ENCODE data around the gene PARP3. TPM values are rescaled to one million over a fixed set of nuclear protein-coding genes. Genes with fewer than 3 reads are reported as not detected.
"Not testable (repeated sequence)": the region's sequence is repeated elsewhere in the genome, so short reads cannot be mapped to it uniquely, and the experiment has no call there.

Gene PARP3
- total RNA-seq, 3 donors from 2014 or later: 6.6 to 9.4 (median 8.7) TPM

DNA sequence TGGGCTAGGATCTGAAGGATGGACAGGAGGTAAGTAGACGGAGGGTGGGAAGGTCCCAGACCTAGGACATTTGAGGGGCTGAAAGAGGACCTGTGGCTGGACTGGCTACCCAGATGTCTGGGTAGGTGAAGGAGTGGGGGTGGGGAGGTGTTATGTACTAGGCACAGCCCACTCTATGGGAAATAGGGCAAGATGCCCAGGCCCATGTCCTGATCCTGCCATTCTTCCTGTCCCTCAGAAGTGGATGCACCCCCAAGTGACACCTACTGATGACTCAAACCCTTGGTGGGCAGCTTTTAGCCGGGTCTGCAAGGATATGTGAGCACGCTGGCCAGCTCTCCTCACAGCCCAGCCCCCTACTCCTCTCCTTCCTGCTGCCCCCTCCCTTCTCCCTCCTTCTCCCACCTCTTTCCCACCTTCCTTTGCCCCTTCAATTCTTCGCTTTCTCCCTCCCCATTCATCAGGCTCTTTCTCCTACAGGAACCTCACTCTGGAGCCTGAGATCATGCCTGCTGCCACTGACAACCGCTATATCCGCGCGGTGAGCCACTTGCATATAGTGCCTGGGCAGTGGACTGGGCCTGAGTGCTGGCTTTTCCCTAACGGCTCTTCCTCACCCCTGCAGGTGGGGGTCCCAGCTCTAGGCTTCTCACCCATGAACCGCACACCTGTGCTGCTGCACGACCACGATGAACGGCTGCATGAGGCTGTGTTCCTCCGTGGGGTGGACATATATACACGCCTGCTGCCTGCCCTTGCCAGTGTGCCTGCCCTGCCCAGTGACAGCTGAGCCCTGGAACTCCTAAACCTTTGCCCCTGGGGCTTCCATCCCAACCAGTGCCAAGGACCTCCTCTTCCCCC is 46.4 kb downstream of the PARP3 start:
- H3K4me1 Mint-ChIP-seq (ENCODE audit: low read depth): peaks cover 21% of the 10 kb centered on the region
- H3K9me3 Mint-ChIP-seq: no peaks in the 10 kb centered on the region
- H3K36me3 Mint-ChIP-seq (ENCODE audit: insufficient read depth): peaks cover 15% of the 10 kb centered on the region
- no peak overlapping the region for H3K4me3 Mint-ChIP-seq
- DNase-seq: no peak
- no peak for ATAC-seq
- H3K27me3 Mint-ChIP-seq (ENCODE audit: low read depth): no peaks in the 10 kb centered on the region

DNA sequence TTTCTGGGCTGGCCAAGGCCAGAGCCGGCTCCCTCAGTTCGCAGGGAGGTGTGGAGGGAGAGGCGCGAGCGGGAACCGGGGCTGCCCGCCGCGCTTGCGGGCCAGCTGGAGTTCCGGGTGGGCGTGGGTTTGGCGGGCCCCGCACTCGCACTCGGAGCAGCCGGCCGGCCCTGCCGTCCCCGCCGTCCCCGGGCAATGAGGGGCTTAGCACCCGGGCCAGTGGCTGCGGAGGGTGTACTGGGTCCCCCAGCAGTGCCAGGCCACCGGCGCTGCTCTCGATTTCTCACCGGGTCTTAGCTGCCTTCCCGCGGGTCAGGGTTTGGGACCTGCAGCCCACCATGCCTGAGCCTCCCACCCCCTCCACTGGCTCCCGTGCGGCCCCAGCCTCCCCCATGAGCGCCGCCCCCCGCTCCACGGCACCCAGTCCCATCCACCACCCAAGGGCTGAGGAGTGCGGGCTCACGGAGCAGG is 48.4 kb downstream of the PARP3 start:
- not testable (repeated sequence) for DNase-seq; ATAC-seq; H3K27me3 Mint-ChIP-seq (ENCODE audit: low read depth); H3K9me3 Mint-ChIP-seq; H3K4me3 Mint-ChIP-seq
- Mint-ChIP-seq H3K36me3 (ENCODE audit: insufficient read depth) (peaks cover 35% of the 10 kb centered on the region), H3K4me1 (ENCODE audit: low read depth) (peaks cover 28% of the 10 kb centered on the region)

DNA sequence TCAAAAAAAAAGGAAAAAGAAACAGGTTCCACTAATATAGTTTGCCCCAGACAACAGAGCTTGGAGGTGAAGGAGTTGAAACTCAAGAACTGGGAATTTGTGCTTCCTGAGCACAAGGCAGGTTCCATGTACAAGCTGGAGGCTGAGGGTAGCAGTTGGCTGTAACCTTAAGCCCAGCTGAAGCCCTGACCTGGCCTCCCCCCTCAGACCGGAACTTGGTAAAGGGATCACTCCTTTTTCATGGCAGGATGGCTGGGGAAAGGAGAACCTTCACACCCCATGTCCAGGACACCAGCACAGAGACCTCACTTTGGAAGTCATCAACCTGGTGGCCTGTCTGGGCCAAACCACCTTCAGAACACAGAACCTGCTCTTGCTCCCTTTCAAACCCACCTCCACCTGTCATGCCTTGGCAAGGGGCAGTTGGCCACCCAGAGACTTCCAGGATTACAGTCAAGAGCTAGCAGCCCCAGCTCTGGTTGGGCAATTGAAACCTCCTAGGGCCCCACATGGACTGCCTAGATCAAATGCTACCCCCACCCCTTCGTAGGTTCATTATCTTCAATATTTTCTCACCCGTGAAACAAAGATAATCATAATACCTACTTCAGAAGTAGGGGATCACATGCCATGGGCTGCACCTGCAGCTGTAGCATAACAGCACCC is 50.0 kb downstream of the PARP3 start:
- DNase-seq (no peak), ATAC-seq (no peak)
- no peaks in the 10 kb centered on the region for H3K27me3 Mint-ChIP-seq (ENCODE audit: low read depth)
- peaks cover 30% of the 10 kb centered on the region for H3K4me1 Mint-ChIP-seq (ENCODE audit: low read depth)
- H3K4me3 Mint-ChIP-seq: peak overlapping the region; percentile 48
- no peaks in the 10 kb centered on the region for H3K9me3 Mint-ChIP-seq
- peaks cover 37% of the 10 kb centered on the region for H3K36me3 Mint-ChIP-seq (ENCODE audit: insufficient read depth)

DNA sequence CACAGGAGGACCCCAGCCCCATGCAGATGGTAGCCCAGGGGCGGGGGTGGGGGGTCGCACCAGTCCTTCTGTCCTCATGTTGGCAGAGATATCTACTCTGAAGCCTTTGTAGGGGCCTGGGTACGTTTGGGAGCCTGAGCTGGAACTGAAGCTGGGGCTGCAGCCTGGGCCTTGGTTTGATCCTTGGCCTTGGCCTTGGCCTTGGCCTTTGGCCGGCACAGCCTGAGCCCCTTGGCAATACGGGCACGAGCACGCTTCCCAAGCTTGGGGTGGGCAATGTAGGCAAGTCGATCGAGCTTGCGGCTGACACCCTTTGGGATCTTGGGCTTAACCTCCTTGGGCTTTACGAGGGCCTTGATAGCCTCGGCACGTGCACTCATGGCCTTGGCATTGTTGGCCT is 51.5 kb downstream of the PARP3 start:
- DNase-seq; H3K9me3 Mint-ChIP-seq; ATAC-seq; H3K27me3 Mint-ChIP-seq (ENCODE audit: low read depth): not testable (repeated sequence)
- Mint-ChIP-seq H3K4me1 (ENCODE audit: low read depth) (peaks cover 30% of the 10 kb centered on the region), H3K4me3 (peak overlapping the region; percentile 99), H3K36me3 (ENCODE audit: insufficient read depth) (peaks cover 37% of the 10 kb centered on the region)

DNA sequence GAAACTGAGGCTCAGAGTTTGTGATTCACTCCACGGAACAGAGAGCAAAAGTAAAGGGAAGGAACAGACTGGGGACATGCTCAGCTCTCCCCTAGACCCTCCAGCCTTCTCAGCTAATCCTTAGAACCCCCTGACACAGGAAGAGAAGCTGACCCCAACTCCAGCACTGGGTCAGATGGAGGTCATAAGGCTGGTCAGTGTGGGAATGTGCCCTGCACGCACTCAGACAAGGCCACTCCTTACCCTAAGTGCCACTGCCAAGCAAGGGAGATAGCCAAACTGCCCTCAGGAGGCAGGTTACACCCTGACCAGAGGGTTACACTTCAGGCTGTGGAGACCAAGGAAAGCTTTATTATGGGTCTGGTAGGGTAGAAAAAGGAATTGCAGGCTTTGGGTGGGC is 52.4 kb downstream of the PARP3 start:
- Mint-ChIP-seq H3K27me3 (ENCODE audit: low read depth) (no peaks in the 10 kb centered on the region), H3K36me3 (ENCODE audit: insufficient read depth) (peaks cover 37% of the 10 kb centered on the region), H3K9me3 (no peaks in the 10 kb centered on the region), H3K4me3 (peak overlapping the region; percentile 99), H3K4me1 (ENCODE audit: low read depth) (peaks cover 30% of the 10 kb centered on the region)
- no peak for ATAC-seq
- no peak for DNase-seq

DNA sequence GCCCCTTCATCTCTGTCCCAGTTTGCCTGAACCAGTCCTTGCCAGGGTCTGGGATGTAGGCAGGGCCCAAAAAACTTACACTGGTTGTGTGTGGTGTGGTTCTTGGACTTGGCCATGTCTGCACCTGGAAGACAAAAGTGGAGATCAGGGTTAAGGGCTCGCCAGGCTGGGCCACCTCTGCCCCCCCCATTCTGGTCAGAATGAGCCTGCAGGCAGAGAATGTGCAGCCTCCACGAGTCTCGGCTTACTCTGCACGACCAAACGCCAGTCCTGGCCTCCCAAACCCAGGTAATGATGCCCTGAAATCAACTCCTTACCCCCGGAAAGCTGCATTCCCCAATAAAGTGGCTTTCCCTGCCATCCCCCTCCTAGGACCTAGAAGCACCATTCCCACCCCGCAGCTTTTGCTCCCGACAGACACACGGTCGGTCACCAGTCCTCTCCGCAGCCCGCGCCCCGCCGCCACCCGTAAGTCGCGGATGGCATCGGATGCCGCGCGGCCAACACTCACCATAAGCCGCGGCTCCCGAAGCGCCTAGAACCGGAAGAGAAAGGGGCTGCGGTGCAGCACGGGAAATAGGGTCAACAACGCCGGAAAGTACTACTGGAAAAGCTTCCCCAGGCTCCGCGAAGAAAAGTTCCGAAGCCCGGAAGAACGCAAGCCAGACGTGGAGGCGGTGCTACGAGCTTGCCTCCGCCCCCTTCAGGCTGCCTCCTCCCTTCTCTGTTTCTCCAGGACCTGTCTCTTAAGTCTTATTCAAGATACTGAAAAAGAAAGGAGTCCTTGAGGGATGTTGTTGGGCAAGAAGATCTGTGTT is 53.4 kb downstream of the PARP3 start, which contains the start of gene RPL29:
Gene RPL29 (minus strand): TSS at position 550 of the 818 bp plus-strand sequence. CDS start 434 bp downstream, at position 116.
- peak; percentile 89 to 93 for ATAC-seq
- peak within 1 kb of the TSS; percentile 99 for H3K4me3 Mint-ChIP-seq
- H3K36me3 Mint-ChIP-seq (ENCODE audit: insufficient read depth): peaks cover 37% of the 10 kb centered on the region
- H3K4me1 Mint-ChIP-seq (ENCODE audit: low read depth): peaks cover 30% of the 10 kb centered on the region
- no peaks in the 10 kb centered on the region for H3K27me3 Mint-ChIP-seq (ENCODE audit: low read depth)
- DNase-seq: peak; percentile 87
- H3K9me3 Mint-ChIP-seq: no peaks in the 10 kb centered on the region

DNA sequence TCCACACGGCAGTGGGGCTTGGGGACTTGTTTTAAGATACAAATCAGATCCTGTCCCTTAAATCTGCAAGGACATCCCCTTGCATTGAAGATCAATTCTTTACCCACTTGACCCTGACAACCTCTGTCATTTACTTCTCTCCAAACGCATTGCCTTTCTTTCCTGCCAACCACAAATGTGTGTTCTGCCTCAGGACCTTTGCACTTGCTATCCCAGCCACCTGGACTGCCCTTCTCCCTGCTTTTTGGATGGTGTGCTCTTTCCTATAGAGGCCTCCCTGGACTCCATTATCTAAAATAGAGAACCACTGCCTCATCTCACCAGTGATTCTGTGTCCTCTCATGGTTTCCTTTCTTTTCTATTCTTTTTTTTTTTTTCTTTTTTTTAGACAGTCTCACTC is 55.0 kb downstream of the PARP3 start:
- Mint-ChIP-seq H3K9me3 (no peaks in the 10 kb centered on the region), H3K27me3 (ENCODE audit: low read depth) (no peaks in the 10 kb centered on the region), H3K4me3 (peak overlapping the region; percentile 53), H3K36me3 (ENCODE audit: insufficient read depth) (peaks cover 32% of the 10 kb centered on the region), H3K4me1 (ENCODE audit: low read depth) (peaks cover 32% of the 10 kb centered on the region)
- ATAC-seq: no peak
- DNase-seq: no peak

DNA sequence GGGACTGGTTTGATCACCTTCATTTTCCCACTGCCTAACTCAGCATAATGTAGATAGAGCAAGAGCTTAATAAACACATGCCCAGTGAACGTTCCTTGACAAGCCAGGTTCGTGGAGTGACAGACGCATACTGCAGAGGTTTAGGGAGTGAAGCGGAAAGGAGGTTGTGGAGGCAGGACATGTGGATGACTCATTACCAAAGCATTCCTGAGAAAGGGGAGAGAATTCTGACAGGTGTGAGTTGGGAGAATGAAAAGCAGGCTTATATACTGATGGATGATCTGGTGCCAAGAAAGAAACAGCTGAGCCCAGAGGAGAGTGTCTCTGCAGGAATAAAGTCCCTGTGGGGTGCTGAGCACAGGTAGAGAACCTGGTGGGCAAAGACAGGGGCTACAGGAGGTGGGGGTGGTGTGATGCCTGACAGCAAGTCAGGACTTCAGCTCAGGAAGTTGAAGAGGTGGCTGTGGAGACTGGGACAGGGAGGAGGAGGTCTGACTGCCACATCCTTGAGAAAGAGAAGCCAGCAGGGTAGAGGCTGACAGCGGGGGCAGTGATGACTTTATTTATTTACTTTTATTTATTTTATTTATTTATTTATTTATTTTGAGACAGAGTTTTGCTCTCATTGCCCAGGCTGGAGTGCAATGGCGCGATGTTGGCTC is 55.9 kb downstream of the PARP3 start:
- no peaks in the 10 kb centered on the region for H3K27me3 Mint-ChIP-seq (ENCODE audit: low read depth)
- peaks cover 25% of the 10 kb centered on the region for H3K4me1 Mint-ChIP-seq (ENCODE audit: low read depth)
- DNase-seq (no peak), ATAC-seq (no peak)
- H3K36me3 Mint-ChIP-seq (ENCODE audit: insufficient read depth): peaks cover 24% of the 10 kb centered on the region
- no peak overlapping the region for H3K4me3 Mint-ChIP-seq
- H3K9me3 Mint-ChIP-seq: no peaks in the 10 kb centered on the region

Other genes starting within 250 kb of the PARP3 start
- 1 to 10 TPM in 2 of 3 donors, under 1 TPM in 1; 0.84 to 1.2 (median 1.0) TPM for gene GRM2, start 235.3 kb upstream of the PARP3 start, total RNA-seq
- not detected for gene IQCF6, start 163.1 kb upstream of the PARP3 start, total RNA-seq
- gene IQCF2, start 80.7 kb upstream of the PARP3 start, total RNA-seq: not detected
- not detected for gene IQCF5, start 66.8 kb upstream of the PARP3 start, total RNA-seq
- not detected for gene IQCF1, start 39.0 kb upstream of the PARP3 start, total RNA-seq
- 100 to 1,000 TPM; 164 to 224 (median 219) TPM for gene RRP9, start 459 bp upstream of the PARP3 start, total RNA-seq
- gene GPR62, start 13.0 kb downstream of the PARP3 start, total RNA-seq: not detected
- 10 to 100 TPM in 2 of 3 donors, 1 to 10 TPM in 1; 9.8 to 12.3 (median 10.4) TPM for gene PCBP4, start 25.1 kb downstream of the PARP3 start, total RNA-seq
- gene ABHD14B, start 31.7 kb downstream of the PARP3 start, total RNA-seq: 10 to 100 TPM; 27.4 to 30.9 (median 28.5) TPM
- 10 to 100 TPM; 11.8 to 19.7 (median 12.6) TPM for gene ABHD14A, start 32.7 kb downstream of the PARP3 start, total RNA-seq
- gene ACY1, start 41.2 kb downstream of the PARP3 start, total RNA-seq: 10 to 100 TPM; 47.6 to 58.1 (median 55.9) TPM
- 1,000 to 10,000 TPM; 1,732 to 1,841 (median 1,813) TPM for gene RPL29, start 53.5 kb downstream of the PARP3 start, total RNA-seq
- gene DUSP7, start 114.2 kb downstream of the PARP3 start, total RNA-seq: 10 to 100 TPM; 33.4 to 43.6 (median 38.1) TPM
- 10 to 100 TPM in 2 of 3 donors, 1 to 10 TPM in 1; 9.7 to 14.3 (median 11.7) TPM for gene POC1A, start 212.1 kb downstream of the PARP3 start, total RNA-seq